Measurements from ENCODE around the gene VWF. TPM values are rescaled to one million over a fixed set of nuclear protein-coding genes. Genes with fewer than 3 reads are reported as not detected.

Gene VWF
- total RNA-seq, 2 experiments from 2014 or later, result not detected

- DNase-seq, result no peak
- CTCF ChIA-PET, result interaction anchor here (1.1 kb wide), 3 partner anchors 7 to 17 kb away, joined by 3 to 4 read pairs (median 3); no protein-coding TSS in a partner anchor
- Mint-ChIP-seq H3K4me1 (peaks cover 19% of the 10 kb centered on the region), H3K27ac (peak overlapping the region; percentile 64), H3K27me3 (peaks cover 3% of the 10 kb centered on the region), H3K9me3 (no peaks in the 10 kb centered on the region), H3K4me3 (no peak overlapping the region), H3K36me3 (ENCODE audit: low read depth) (no peaks in the 10 kb centered on the region)
- POLR2A ChIA-PET, result no interaction called here
Observed at GRCh38 chr12:6140651-6141447, 16.4 kb upstream of the VWF start.

GRCh38 chr12:6135071-6135470 is 10.6 kb upstream of the VWF start:
- no peak for DNase-seq
- Mint-ChIP-seq H3K36me3 (ENCODE audit: low read depth) (no peaks in the 10 kb centered on the region), H3K4me1 (no peaks in the 10 kb centered on the region), H3K4me3 (no peak overlapping the region), H3K27me3 (peaks cover 3% of the 10 kb centered on the region), H3K27ac (no peak overlapping the region), H3K9me3 (peaks cover 7% of the 10 kb centered on the region)
- POLR2A ChIA-PET, result no interaction called here
- CTCF ChIA-PET, result interaction anchor here (1.3 kb wide), 1 partner anchor 61 kb away, joined by 3 read pairs; no protein-coding TSS in a partner anchor

GRCh38 chr12:6133642-6134041 is 9.2 kb upstream of the VWF start:
- peaks cover 3% of the 10 kb centered on the region for H3K27me3 Mint-ChIP-seq
- CTCF ChIA-PET, result interaction anchor here (1.0 to 1.4 kb wide), 2 partner anchors 7 to 12 kb away, joined by 3 to 4 read pairs; no protein-coding TSS in a partner anchor
- no peak overlapping the region for H3K27ac Mint-ChIP-seq
- no peaks in the 10 kb centered on the region for H3K36me3 Mint-ChIP-seq (ENCODE audit: low read depth)
- no peak overlapping the region for H3K4me3 Mint-ChIP-seq
- H3K4me1 Mint-ChIP-seq, result no peaks in the 10 kb centered on the region
- POLR2A ChIA-PET, result no interaction called here
- DNase-seq, result no peak
- peaks cover 7% of the 10 kb centered on the region for H3K9me3 Mint-ChIP-seq

- no peak for DNase-seq
- CTCF ChIA-PET, result no interaction called here
- Mint-ChIP-seq H3K27me3 (peaks cover 3% of the 10 kb centered on the region), H3K4me3 (no peak overlapping the region), H3K27ac (no peak overlapping the region), H3K9me3 (peaks cover 7% of the 10 kb centered on the region), H3K36me3 (ENCODE audit: low read depth) (no peaks in the 10 kb centered on the region), H3K4me1 (no peaks in the 10 kb centered on the region)
- POLR2A ChIA-PET, result no interaction called here
Observed at GRCh38 chr12:6132496-6132895, 8.0 kb upstream of the VWF start.

- no peak for DNase-seq
- POLR2A ChIA-PET, result no interaction called here
- CTCF ChIA-PET, result no interaction called here
- no peak overlapping the region for H3K27ac Mint-ChIP-seq
- H3K9me3 Mint-ChIP-seq, result no peaks in the 10 kb centered on the region
- H3K4me1 Mint-ChIP-seq, result no peaks in the 10 kb centered on the region
- H3K27me3 Mint-ChIP-seq, result no peaks in the 10 kb centered on the region
- H3K36me3 Mint-ChIP-seq (ENCODE audit: low read depth), result no peaks in the 10 kb centered on the region
- no peak overlapping the region for H3K4me3 Mint-ChIP-seq
Observed at GRCh38 chr12:6125310-6125608, 789 bp upstream of the VWF start.

- POLR2A ChIA-PET, result no interaction called here
- CTCF ChIA-PET, result no interaction called here
- H3K4me1 Mint-ChIP-seq, result no peaks in the 10 kb centered on the region
Observed at GRCh38 chr12:6123258-6123657, 1.2 kb downstream of the VWF start.

GRCh38 chr12:6122201-6122600 is 2.3 kb downstream of the VWF start:
- H3K27me3 Mint-ChIP-seq, result no peaks in the 10 kb centered on the region
- no peak for DNase-seq
- no peak overlapping the region for H3K4me3 Mint-ChIP-seq
- H3K9me3 Mint-ChIP-seq, result no peaks in the 10 kb centered on the region
- H3K4me1 Mint-ChIP-seq, result no peaks in the 10 kb centered on the region
- H3K27ac Mint-ChIP-seq, result no peak overlapping the region
- no peaks in the 10 kb centered on the region for H3K36me3 Mint-ChIP-seq (ENCODE audit: low read depth)
- CTCF ChIA-PET, result interaction anchor here (1.2 kb wide), 1 partner anchor 11 kb away, joined by 3 read pairs; no protein-coding TSS in a partner anchor
- POLR2A ChIA-PET, result no interaction called here

More at GRCh38 chr12:6123258-6123657, 1.2 kb downstream of the VWF start:
- no peak for DNase-seq
- Mint-ChIP-seq H3K4me3 (no peak overlapping the region), H3K36me3 (ENCODE audit: low read depth) (no peaks in the 10 kb centered on the region), H3K9me3 (no peaks in the 10 kb centered on the region), H3K27ac (no peak overlapping the region), H3K27me3 (no peaks in the 10 kb centered on the region)

GRCh38 chr12:6120796-6121473 is 3.5 kb downstream of the VWF start:
- no peaks in the 10 kb centered on the region for H3K27me3 Mint-ChIP-seq
- ChIA-PET CTCF (no interaction called here), POLR2A (no interaction called here)
- no peaks in the 10 kb centered on the region for H3K4me1 Mint-ChIP-seq
- H3K36me3 Mint-ChIP-seq (ENCODE audit: low read depth), result no peaks in the 10 kb centered on the region
- no peaks in the 10 kb centered on the region for H3K9me3 Mint-ChIP-seq
- H3K27ac Mint-ChIP-seq, result no peak overlapping the region
- H3K4me3 Mint-ChIP-seq, result no peak overlapping the region
- no peak for DNase-seq

GRCh38 chr12:6118891-6119568 is 5.4 kb downstream of the VWF start:
- no peaks in the 10 kb centered on the region for H3K27me3 Mint-ChIP-seq
- POLR2A ChIA-PET, result no interaction called here
- H3K4me1 Mint-ChIP-seq, result no peaks in the 10 kb centered on the region
- H3K27ac Mint-ChIP-seq, result no peak overlapping the region
- H3K9me3 Mint-ChIP-seq, result no peaks in the 10 kb centered on the region
- no peaks in the 10 kb centered on the region for H3K36me3 Mint-ChIP-seq (ENCODE audit: low read depth)
- no peak overlapping the region for H3K4me3 Mint-ChIP-seq
- CTCF ChIA-PET, result no interaction called here
- DNase-seq, result no peak

GRCh38 chr12:6116471-6117021 is 7.9 kb downstream of the VWF start:
- H3K36me3 Mint-ChIP-seq (ENCODE audit: low read depth), result no peaks in the 10 kb centered on the region
- no peaks in the 10 kb centered on the region for H3K9me3 Mint-ChIP-seq
- no peak for DNase-seq
- ChIA-PET POLR2A (no interaction called here), CTCF (no interaction called here)
- no peak overlapping the region for H3K4me3 Mint-ChIP-seq
- no peaks in the 10 kb centered on the region for H3K4me1 Mint-ChIP-seq
- H3K27me3 Mint-ChIP-seq, result no peaks in the 10 kb centered on the region
- H3K27ac Mint-ChIP-seq, result no peak overlapping the region

GRCh38 chr12:6115389-6115788 is 9.1 kb downstream of the VWF start:
- H3K9me3 Mint-ChIP-seq, result no peaks in the 10 kb centered on the region
- ChIA-PET CTCF (no interaction called here), POLR2A (no interaction called here)
- no peak overlapping the region for H3K27ac Mint-ChIP-seq
- no peaks in the 10 kb centered on the region for H3K36me3 Mint-ChIP-seq (ENCODE audit: low read depth)
- H3K27me3 Mint-ChIP-seq, result no peaks in the 10 kb centered on the region
- no peak for DNase-seq
- H3K4me3 Mint-ChIP-seq, result no peak overlapping the region
- no peaks in the 10 kb centered on the region for H3K4me1 Mint-ChIP-seq

- H3K27ac Mint-ChIP-seq, result no peak overlapping the region
Observed at GRCh38 chr12:6114476-6114870, 10.0 kb downstream of the VWF start.

GRCh38 chr12:6113691-6114475 is 10.6 kb downstream of the VWF start:
- Mint-ChIP-seq H3K4me1 (no peaks in the 10 kb centered on the region), H3K36me3 (ENCODE audit: low read depth) (no peaks in the 10 kb centered on the region), H3K4me3 (no peak overlapping the region), H3K27ac (no peak overlapping the region), H3K9me3 (no peaks in the 10 kb centered on the region), H3K27me3 (no peaks in the 10 kb centered on the region)
- CTCF ChIA-PET, result no interaction called here
- POLR2A ChIA-PET, result no interaction called here
- no peak for DNase-seq

More at GRCh38 chr12:6114476-6114870, 10.0 kb downstream of the VWF start:
- no peaks in the 10 kb centered on the region for H3K36me3 Mint-ChIP-seq (ENCODE audit: low read depth)
- no peaks in the 10 kb centered on the region for H3K9me3 Mint-ChIP-seq
- H3K27me3 Mint-ChIP-seq, result no peaks in the 10 kb centered on the region
- DNase-seq, result no peak
- no peaks in the 10 kb centered on the region for H3K4me1 Mint-ChIP-seq
- no peak overlapping the region for H3K4me3 Mint-ChIP-seq
- ChIA-PET POLR2A (no interaction called here), CTCF (no interaction called here)

Data from activated CD4-positive, alpha-beta memory T cell treated with anti-CD3 and anti-CD28 coated beads, Interleukin-2, amount 10 ng/mL, durations not matched to agents 7 days and 5 days (primary cell).